Endothelial cell of hepatic sinusoid (primary cell): ENCODE results near the gene SLC6A9.

Experiments
- in situ Hi-C: cut with HindIII; loops from 2 replicates; pipeline ENCODE4 v1.10.0; 2017; ENCODE audit warnings: low sequenced_read_pairs

SLC6A9 gene

DNA sequence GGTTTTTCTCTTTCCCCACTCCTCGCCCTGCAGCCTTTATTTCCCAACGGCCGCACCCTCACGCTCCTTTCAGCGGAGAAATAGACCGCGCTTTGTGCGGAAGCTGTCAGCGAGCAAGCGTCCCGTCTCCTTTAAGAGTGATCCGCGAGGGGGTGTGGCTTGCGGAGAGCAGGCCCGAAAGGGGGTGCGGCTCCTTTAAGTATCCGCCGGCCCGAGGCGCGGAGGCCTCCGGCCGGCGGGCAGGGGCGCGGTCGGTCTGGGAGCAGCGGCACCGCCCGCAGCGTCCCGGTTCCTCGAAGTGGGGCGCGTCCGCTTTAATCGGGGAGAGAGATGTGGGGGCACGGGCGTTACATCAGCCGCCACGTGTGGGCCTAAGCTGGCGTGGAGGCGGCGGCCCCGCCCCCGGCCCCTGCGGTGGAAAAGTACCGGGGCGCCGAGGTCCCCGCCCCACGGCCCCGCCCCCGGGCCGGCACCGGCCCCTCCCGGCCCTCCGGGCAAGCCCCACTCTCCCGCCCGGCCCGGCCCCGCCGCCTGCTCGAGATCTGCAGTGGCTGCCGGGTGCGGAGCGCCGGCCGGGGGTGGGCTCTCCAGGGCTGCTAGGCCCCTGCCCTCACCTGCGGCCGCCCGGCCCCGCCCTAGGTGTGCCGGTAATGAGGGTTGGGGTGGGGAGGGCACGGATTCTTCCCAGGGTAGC, 1.2 kb downstream of the SLC6A9 start:
- in situ Hi-C loops: loop anchor here (5.0 kb wide), 2 partner anchors 58 to 93 kb away; partner anchors contain the start of genes ATP6V0B and DPH2

DNA sequence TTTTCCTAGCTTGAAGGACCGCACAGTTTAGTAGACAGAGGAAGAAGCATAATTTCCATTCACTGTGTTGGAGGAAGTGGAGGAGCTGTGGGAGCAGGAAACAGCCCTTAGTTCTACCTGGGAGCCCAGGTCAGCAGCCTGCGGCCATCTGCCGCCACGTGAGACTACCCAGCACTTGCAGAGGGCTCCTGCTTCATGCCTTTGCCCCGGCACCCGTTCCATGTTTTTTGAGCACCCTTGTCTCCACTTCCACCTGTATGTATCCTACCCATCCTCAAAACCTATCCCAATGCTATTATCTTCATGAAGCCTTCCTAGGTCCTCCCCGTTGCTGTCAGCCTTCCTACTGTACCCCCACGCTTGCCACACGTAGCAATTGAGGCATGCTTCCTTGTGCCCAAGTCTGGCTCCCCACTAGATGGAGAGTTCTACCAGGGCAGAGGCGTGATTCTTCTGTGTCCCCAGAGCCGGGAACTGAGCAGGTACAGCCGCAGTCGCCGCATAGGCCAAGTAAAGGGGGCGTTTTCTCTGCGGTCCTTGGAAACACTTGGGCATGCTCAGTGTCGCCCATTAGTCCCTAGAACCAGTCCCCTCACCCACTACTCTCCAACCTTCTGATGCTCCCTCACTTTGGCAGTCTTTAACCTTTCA, 1.9 kb downstream of the SLC6A9 start:
- in situ Hi-C loops: loop anchor here (5.0 kb wide), 2 partner anchors 57 to 92 kb away; partner anchors contain the start of genes ATP6V0B and DPH2

DNA sequence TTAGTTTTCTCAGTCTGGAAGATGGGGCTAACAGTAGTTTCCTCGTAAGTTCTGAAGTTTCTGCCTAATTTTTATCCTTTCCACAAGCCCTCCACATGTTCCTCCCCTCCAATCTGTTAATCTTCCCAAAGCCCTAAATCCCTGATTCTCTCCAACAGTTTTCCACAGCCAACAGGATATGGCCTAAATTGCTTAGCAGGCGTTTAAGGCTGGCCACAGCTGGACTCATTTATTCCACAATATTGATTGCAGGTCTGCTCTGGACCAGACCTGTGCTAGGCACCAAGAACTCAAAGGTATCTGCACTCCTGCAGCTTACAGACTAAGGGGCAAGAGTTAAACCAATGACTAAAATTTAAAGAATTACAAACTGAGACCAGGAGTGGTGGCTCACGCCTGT, 3.9 kb downstream of the SLC6A9 start:
- in situ Hi-C loops: loop anchor here (5.0 kb wide), 2 partner anchors 55 to 90 kb away; partner anchors contain the start of genes ATP6V0B and DPH2

DNA sequence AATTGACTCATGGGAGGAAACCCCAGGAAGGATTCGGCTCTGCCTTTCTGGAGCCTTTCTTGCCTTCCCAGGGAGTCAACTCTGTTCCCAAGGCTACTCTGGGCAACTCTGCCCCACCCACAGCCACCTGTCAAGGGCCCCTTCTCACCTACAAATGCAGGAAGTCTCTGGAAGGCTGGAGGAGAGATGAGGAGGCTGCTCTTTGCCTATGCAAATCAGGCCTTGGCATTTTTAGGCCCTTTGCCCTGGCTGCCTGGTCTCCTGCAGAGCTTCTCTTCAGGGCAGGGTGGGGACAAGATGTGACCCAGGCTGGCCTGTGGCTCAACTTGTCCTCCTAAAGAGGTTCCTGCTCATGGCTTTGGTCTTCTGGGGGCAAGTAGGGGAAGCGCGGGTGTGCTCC, 5.4 kb downstream of the SLC6A9 start:
- in situ Hi-C loops: loop anchor here (5.0 kb wide), 2 partner anchors 54 to 89 kb away; partner anchors contain the start of genes ATP6V0B and DPH2

DNA sequence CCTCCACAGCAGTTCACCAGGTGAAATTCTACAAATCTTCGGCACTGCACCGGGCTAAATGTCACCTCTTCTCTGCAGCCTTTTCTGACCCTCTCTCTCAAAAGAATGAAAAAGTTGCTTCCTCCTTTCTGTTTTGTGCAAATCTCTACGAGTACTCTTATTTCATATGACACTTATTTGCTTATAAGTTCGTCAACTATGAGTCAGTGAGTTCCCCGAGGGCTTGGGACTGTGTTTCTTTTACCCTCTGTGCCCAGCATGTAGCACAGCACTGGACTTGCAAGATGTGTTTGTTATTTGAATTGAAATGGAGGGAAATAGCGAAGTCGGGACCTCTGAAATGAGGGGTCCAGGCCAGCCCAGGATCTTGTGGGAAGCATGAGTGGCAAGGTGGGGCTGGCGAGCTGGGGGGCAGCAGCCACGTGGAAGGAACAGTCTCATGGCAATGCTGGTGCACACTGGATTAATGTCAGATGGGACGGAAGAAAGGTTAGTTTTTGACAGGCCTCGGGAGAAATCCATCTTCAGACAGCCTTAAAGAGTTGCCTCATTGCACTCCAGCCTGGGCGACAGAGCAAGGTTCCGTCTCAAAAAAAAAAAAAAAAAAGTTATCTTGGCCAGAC, 6.2 kb downstream of the SLC6A9 start:
- in situ Hi-C loops: loop anchor here (5.0 kb wide), 2 partner anchors 53 to 88 kb away; partner anchors contain the start of genes ATP6V0B and DPH2

DNA sequence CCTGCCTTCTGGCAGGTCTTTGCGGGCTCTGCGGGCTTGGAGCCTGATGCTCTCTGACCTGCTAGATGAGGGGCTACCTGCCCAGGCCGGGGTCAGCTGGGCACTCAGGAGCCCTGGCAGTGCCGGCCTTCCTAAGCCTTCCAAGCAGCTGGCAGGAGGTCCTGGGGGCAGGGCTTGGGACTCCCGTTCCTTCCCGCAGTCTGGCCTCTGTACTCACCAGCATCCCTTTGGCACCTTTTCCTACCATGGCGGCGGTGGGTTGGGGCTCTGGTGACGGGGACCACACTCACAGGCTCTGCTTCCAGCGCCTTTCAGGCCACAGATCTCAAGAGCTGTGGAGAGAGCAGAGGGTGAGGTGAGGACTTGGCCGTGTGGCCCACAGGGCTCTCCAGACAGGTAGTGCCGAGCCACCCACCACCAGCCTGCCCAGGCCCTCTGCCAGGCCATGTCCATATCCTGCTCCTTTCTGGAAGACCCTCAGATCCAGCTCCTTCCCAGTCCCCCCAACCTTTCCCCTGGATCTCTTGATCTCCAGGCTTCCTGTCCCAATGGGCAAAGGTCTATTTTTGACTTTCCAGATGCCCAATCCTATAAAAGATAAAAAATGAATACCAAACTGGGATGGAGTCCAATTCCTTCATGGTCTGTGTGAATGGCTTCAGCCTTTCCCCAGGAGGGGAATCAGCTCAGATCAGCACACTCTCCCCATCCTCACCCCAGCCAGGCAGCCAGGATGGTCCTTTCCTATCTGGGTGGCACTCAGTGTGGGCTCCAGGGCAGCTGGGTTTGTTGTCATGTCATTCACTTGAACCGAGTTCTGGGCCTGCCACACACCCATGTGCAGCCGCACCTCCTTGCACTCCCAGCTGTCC, 7.0 kb downstream of the SLC6A9 start:
- in situ Hi-C loops: no loop called here

DNA sequence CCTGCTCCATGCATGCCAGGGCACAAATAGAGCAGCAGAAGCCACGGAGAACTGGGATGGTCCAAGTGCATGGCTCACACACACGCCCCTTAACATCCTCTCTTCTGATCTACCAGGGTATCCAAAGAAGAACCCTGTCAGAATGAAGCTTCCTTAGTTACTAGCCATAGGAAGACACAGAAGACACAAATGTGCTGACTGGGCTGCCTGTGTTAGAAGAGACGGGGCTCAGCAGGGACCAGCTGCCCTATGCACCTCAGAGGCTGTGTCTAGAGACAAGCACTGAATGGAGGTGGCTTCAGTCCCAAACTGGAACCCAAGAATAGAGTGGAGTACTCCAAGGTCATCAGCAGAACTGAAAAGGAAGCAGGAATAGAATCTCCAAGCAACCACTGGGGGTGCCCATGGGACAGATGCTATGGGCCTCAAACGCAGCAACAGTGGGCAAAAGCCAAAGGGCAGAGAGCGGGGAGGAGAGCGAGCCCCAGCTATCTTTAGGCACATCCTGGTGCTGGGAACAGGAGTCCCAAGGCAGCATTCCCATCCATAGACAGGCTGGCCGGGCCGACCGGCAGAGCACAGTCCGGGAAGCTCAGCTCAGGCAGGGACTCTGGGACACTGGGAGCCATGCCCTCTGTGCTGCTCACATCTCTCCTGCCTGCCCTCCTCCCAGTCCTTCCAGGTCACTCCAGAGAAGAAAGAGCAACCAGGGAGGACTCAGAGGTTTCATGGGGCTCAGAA, 9.5 kb downstream of the SLC6A9 start:
- in situ Hi-C loops: no loop called here

DNA sequence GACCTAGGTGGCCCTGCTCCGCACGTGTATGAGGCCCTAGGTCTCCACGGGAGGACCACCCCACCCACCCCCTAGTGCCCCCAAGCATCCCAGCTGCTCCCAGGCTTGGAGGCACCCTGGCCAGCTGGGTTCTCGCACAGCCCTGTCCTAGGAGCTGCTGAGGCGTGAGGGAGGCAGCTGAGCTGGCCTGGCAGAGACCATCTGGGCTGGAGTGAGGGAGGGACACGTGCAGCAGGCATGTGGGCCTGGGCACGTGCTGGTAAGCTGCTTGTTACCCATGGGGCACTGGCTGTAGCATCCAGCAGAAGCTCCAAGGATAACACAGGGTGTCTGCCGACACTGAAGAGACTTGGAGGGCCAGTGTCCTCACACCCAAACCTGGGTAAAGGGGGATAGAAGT, 10.1 kb downstream of the SLC6A9 start:
- in situ Hi-C loops: no loop called here

DNA sequence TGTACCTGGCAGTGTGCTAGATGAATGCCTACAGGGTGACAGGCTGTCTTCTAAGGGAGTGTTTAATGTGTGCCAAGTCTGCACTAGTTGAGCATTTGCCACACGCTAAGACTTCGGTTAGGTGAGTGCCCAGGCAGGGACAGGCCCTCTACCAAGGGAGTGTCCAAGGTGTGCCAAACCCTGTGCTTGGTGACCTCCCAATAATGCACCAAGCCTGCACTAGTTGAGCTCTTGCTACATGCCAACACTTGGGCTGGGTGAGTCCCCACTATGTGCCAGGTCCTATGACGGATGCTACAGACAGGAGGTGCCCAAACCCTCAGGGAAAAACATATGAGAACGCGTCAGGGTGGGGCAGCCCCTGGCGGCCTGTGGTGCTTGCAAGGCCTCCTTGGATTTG, 10.8 kb downstream of the SLC6A9 start:
- in situ Hi-C loops: no loop called here

DNA sequence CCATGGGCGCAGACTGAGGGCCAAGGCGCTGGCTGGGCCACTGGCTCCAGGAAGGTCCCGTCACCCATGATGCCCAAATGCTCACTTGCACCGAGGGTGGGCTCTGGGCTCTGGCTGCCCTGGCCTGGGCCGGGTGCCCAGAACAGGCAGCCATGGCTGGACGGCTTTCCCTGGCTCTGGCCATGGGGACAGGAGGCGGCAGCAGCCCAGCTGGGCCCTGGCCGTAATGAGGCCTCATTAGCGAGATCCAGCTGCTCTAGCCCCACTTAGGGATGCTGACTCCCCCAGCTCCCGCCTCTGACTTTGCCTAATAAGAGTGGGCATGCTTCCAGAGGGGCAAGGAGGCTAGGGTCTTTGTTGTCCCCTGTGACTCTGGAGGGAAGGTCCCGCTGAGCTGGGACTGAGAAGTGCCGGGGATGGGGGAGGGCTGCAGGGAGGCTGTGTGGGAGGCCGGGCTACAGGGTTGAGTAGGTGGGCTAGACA, 11.8 kb downstream of the SLC6A9 start:
- in situ Hi-C loops: no loop called here

DNA sequence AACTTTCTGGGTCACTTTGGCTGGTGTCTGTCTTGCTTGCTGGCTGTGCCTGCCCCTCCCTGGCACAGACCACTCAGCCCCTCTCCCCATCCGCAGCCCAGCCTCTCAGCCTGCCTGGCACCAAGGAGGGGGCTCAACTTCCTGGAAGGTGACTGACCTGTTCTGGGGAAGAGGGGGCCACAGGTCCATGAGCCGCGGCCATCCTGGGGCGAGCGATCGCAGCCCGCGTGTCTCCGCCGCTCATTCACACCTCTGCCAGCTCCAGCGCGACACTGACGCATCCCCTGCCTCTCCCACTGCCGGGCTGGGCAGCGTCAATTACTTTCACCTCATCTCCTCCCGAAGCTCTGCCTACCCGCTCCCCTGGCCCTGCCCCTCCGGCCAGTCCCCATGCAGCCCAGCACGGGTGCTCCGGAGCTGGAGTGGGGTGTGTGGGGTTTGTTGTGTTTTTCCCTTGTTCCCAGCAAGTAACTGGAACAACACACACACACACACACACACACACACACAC, 14.3 kb downstream of the SLC6A9 start:
- in situ Hi-C loops: no loop called here

DNA sequence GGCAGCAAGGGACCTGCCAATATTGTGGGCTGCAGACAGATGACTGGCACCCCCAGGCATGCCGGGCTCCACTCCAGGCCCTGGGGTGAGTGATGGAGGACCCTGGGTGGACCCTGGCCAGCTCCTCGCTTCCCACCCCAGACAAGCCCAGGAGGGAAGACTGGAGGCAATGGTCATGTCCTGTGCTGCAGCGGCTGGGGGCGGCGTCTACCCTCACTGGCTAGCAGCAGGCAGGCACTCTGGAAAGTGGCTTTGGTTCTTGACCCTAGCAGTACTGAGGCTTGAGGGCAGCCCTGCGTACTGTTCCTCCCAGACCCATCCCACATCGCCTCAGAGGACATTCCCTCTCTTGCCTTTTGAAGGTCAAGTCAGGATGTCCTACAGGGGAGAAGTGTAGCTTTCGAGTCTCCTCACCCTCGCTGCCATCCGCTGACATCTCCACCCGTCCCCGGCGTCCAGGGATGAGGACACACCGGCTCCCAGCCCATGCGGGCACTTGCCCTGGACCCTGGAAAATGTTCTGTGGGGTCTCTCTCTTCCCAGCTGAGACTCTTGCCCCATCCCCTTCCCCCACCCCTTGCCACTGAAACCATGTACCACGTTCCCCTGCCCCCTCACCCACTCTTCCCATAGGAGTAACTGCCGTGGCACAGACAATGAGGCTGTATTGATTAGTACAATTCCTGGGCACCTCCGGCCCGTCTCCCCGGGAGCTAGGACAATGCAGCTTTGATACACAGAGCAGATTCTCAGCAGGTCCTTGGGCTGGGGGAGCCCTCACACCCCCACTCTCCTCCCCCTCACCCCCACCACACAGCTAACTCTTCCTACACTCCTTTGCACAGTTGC, 15.0 kb downstream of the SLC6A9 start:
- in situ Hi-C loops: no loop called here

DNA sequence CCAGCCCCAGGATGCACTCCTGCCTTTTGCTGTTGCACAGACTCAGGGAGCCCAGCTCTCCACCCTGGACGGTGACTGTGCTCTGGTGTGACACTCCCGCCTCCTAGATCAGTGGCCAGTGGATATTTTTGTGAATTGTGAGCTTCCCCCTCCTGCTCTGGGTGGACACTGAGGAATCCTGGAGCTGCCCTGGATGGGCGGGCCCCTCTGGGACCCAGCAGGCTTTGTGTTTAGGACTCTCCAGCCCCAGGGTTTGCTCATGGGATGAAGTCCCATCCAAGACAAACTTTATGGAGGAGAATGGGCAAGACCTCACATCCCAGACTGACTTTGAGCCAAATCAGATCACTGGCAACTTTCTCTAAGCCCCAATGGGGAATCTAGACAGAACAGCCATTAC, 16.1 kb downstream of the SLC6A9 start:
- in situ Hi-C loops: no loop called here

DNA sequence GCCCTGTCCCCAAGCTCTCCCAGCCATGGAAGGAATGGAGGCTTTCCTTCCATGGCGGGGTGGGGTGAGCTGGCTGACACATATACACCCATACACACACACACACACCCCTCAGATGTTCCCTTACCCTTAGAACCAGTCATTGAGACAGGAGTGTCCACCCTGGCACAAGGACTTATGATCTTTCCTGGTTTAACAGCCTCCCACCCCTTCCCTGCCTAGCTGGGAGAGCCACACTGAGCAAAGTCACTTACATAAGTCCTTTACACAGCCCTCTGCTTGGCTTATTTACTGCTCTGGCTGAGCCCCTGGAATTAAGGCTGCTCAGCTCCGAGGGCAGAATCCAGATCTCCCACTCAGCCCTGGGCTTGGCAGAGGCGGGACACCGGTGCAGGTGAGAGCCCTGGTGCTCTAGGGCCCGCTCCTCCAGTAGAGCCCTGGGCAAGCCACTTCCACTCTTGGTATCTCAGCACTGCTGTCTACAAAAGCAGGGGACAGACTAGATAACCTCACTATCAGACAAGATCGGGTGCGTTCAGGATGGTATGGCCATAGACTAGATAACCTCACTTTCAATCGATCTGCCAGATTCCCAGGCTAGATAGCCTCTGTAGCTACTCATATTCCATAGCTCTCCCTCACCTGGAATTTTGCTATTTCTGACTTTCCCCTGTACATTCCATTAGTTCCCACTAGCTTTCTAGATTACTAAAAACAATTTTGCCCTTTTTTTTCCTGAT, 16.7 kb downstream of the SLC6A9 start:
- in situ Hi-C loops: no loop called here

DNA sequence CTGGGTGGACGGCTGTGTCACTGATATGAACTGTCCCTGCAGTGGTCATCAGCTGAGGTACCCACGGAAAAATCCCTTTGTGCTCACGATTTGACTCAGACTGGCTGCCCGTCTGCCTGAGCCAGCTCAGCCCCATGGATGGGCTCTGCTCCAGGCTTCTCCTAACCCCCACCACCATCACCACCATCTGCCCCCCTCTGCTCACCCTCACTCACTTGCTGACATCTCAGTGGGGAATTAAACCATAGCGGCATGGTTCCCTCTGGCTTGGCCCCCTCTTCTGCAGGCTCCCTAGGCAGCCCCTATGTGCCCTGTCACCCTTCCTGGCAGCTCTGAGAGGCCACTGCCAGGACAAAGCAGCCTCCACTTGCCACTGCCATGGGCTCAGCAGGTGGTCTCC, 17.3 kb downstream of the SLC6A9 start:
- in situ Hi-C loops: no loop called here

DNA sequence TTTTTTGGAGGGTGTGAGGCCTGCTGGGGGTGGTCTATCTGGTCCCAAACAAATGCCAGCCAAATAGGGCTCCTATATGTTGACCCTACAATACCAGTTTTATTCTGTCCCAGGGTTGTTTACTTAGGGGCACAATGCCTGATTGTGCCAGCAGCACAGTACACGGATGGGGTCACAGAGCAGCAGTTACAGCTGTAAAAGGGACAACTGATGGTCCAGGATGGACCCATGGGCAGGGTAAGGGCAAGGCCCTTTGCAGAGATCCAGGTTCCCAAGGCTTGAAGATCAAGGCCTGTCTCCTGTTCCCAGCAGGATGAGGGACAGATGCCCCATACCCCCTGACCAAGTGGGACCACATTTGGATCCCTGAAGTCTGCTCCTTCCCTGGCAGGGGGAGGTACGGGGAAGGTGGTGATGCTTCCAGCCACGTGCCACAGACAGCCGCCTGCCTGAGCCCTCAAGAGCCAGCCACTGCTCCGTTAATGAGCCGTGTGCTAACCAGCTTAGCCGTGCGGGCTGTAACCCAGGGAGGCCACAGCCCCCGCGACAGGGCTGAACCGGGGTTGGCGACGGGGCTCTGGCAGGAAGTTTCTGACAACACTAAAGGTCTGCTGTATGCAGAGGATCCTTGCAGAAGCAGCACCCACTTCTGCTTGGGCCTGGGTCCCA, 18.2 kb downstream of the SLC6A9 start:
- in situ Hi-C loops: no loop called here

DNA sequence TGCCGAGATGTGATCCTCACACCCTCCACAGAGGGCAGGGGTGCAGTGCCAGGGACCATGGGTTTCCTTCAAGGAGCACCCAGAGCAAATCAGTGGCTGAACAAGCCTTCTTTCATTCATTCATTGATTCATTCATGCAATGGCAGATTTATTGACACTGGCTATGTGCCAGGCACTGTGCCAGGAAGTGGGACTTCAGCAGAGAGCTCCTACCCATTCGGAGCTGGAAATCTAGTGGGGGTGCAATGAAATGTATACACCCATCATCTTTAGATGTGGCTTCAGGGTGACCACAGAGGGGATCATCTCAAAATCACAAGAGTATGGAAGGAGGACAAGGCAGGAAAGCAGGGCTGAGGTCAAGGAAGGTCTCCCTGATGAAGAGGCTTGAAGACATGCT, 18.9 kb downstream of the SLC6A9 start:
- in situ Hi-C loops: no loop called here
